Activated CD8-positive, alpha-beta memory T cell treated with anti-CD3 and anti-CD28 coated beads for 48 hours (primary cell): ENCODE measurements around the gene AFF1.

Experiments used
- DNase-seq, 3 experiments: peaks; one replicate each; pipeline ENCODE4 v3.0.0-alpha.2; 2020; ENCODE audit warnings: low read depth in 2 of 3, low spot score in 2 of 3

The AFF1 gene

DNA sequence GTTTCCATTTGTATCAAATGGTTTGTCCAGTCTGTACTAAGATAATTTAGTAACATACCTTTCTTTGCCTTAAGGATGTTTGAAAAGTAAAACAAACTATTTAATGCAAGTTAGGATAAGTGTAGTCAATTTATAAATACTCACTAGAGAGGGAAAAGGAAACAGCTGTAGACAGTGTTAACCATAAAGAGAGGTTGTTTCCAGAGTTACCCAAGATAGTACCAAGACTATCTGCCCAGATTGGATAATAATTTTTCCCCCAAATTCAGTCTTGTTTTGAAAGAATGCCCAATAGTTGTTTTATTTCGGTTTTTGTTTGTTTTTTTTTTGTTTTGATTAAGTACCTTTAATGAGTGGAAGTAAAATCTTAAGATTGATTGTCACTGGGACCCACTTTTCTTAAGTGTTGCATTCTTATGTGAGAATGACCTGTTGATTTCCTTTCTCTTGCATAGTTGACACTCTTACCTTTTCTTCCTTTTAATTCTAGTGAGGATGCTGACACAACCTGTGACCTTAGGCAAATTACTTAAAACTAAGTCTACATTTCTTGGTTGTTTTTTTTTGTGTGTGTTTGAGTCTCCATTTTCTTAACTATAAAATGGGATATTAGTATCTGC, 12.8 kb downstream of the AFF1 start:
- DNase-seq = no peak

DNA sequence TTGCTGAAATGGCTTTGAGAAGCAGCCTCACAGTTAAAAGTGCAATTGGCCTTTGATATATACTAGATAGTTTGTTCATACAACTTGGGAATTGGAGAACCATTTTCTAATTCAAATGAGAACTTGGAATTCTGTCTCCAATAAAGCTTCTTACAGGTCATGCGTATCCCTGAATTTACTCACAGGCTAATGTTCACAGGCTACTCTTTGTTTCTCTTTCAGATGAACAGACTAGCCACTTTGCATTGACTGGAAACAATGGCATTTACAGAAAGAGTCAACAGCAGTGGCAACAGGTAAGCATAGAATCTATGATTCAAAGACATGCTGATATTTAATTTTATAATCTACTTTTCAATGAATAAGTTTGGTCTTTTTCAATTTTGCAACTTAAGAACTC, 13.5 kb downstream of the AFF1 start:
- no peak for DNase-seq

DNA sequence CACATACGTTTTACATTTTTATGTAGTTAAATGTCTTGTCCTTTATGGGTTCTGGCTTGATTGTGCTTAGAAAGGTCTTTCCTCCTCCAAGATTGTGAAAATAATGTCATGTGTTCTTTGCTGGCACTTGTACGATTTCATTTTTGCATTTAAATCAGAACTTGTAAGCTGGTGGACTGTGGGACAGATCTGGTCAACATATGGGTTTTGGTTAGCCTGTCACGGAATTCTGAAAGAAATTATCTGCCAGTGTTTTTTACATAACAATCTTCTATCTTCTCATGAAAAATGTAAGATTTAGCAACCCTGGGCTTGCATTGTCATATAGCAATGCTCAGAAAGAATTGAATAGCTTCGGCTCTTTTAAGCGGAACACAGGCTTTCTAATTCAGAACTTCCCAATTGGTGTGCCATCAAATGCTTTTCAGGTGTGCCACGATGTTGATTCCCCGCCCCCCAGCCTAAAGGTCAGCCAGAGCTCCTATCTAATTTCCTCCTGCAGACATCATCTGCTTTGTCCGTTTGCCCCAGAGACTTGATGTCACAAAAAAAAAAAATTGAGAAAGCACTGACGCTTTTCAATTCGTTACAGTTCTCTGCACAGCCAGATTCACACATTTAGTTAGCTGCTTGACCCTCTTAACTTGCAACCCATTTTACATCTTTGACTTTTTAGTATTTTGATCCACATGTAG, 16.2 kb downstream of the AFF1 start:
- DNase-seq = no peak

DNA sequence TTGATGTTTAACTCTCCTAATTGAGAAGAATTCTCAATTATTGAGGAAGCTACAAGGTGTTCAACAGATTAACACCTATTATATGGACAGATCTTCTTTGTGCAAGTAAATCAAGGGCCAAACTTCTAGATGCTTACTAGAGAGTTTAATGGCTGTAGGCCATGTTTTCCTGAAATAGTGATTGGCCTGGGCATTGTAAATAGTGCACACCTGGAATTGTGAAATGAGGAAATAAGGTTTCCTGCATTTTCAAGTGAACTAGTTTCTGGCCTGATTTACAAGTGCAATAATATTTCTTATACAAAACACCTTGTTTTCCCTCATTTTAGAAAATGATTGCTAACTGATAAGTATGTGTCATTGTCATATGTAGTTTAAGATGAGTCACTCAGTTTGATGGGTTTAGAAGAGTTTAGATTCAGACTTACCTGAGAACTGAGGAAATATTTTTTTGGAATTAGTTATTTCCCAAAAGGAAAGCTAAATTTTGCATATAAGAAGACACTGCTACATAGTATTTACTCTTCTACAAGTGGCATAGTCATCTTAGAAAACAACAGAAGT, 21.2 kb downstream of the AFF1 start:
- DNase-seq = no peak

DNA sequence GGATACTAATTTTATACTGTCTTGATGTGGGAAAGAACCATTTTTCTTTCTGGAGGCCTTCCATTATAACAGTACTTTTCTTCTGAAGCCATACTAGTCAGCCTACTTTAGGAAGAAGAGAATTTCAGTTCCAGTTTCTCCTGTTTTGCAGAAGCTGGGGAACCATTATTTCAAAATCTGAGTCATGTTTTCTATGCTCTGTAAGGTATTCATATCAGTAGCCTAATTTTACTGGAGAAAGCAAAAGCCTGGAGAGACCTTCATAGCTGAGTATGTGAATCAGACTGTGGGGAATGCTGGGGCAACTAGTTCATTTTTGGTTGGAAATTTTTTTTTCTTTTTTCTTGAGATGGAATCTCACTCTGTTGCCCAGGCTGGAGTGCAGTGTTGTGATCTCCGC, 22.4 kb downstream of the AFF1 start:
- no peak for DNase-seq

DNA sequence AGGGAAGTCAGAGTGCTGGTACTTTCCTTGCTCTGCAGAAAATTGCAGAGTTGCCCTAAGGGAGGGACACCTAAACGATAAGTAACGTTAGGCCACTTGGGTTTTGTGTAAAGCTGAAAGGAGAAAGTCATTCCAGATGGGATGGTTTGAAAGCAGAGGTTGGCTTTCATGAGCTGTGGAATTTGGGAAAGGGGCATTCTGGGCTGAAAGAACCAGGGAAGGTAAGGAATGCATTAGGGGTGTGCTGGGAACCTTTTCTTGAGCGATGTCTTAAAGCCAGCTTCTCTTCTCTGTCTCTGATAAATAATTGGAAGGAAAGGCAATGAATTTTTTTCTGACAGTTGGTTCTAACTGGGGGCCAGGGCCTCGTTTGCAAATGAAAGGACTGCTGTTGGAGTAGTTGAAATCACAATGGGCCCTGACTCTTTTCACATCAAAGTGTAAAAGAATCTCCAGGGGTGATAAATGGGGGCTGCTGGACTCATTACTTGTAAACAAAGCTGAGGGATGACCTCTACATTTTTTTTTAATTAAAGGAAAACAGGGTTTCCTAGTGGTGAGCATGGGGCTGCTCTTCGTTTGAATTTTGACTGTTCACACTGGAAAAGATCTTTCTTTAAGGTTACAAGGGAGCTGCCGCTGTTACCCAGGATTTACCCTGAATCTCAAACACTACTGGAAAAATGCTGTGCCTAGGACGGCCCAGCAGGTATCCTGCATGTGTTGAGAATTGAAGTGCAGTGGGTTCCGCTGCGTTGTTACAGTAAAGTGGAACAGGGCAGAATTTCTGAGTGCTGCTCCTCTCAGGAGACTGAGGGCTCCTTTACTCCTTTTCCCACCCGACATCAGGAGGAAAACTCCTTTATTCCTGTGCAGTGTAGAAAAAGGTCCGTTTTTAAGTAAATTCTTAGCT, 25.0 kb downstream of the AFF1 start:
- no peak for DNase-seq

DNA sequence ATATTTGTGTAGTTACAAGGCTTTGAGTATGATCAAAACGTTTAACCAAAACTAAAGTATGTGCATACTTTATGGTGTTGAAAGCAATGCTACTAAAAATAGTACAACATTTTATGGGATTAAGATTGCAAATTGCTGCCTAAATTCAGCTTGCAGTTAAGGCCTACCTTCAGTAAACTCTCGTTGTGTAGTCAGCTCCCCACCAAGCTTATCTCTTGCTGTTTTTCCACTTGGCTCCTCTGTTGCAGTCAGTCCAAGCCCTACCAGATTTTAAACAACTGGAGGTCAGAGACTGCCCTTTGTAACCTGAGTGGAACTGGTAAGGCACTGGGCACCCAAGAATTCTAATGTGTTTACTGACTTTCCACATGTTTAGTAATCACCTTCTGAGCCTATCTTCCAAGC, 25.7 kb downstream of the AFF1 start:
- no peak for DNase-seq

DNA sequence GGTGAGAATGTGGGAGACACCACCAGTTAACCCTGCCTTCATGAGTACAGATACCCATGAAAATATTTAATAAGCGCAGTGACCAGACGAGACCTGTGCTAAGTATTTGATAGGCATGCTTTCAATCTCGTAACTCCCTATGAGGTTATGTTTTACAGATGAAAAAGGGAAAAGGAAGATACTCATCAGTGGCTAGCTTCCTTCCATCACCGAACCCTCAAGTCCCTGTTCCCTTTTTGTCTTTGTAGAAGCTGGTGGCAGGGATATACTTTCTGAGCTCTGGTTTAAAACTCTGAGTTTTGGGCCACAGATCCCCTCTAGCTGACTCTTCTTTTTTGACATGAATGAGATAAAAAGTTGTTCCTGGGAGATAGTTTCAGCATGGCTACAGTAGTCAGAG, 26.3 kb downstream of the AFF1 start:
- DNase-seq = no peak

DNA sequence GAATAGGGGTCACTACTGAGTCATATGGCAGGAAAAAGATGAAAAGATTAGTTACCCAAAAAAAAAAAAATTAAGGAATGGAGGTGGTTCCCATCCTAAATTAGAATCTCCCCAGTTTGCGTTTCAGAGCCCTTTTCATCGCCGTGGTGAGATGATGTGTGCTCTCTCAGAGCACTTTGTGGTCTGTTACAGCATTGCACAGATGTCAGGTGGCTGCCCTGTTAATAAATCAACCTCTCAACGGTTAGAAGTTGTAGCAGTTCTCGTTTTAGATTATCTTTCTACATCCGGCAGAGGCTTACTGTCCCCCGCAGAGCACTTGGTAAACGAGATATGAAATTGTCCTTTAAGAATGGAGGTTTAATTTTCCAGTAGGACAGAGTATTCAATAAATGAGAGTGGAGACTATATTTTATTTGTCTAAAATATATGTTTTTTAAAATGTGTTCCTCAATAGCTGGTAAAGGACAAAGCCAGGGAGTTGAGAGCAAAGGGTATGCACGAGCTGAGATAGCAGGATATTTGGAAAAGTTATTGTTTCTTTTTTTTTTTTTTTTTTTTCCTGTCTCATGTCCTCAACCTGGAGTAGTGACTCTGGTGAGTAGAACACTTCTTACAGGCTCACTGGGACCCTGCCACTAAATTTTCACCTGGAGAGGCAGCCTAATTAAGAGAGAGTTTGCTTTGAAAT, 26.9 kb downstream of the AFF1 start:
- no peak for DNase-seq

DNA sequence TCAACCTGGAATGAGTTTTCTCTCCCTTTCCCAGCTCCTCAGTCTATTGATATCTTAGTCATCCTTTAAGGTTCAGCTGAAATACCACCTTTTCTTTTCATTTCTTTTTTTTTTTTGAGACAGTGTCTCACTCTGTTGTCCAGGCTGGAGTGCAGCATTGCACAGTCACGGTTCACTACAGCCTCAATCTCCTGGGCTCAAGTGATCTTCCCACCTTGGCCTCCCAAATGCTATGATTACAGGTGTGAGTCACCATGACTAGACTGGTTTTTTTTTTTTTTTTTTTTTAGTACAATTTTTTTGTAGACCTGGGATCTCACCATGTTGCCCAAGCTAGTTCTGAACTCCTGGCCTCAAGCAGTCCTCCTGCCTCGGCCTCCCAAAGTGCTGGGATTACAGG, 28.9 kb downstream of the AFF1 start:
- DNase-seq = no peak

DNA sequence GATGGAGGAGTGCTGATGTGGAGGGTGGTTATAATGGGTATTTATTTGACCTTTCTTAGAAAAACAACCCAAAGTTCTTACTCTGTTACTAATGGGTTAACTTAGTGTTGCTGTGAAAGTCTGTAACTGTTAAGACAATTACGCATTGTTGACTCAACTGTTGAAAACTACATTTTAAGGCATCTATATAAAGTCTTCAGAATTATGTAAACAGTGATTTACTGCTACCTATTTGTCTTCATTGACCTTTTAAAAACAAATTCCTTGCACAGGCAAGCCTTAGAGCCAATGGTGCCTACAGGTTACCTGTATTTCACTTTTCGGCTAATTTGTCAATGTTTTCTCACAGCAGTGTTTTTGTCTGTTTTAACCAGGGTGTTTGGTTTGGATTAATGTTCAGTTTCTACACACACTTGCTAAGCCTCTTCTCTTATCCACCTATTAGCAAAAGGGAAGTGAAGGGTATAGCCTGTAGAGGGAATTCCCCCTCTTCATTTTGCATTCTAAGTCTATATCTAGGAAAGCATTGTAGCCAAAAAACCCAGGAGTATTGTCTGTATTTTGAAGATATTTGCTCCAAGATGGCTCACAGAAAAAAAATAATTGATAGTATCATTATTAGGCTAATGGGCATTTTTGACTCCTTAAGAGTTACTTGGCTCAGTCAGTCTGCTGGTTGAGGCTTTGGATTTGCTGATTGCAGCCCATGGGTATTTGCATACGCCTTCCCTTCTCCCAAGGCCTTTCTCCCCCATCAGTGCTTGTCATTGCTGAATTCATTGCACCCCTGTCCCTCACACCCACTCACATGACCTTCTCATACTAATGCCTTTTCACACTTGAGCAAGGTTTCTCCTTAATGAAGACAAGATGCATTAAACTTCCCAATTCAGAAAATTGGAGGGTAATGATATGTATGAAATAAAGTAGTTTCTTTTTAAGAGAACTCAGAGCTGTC, 30.5 kb downstream of the AFF1 start:
- no peak for DNase-seq

DNA sequence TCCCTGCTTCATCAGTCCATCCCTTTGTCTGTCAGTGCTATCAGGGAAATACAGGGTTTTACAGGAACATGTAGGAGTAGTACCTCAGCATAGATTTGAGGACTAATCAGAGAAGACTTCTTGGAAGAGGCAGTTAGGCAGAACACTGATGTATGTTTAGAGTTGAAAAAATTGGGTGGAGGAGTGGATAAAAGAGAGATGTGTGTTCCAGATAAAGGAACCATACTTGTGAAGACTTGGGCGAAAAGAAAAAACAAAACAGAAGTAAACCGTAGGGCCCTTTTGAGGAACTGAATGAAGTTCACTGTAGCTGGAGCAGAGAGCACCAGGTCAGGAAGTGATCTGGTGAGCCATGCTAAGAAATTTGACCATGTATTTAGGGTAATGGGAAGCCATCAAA, 32.3 kb downstream of the AFF1 start:
- DNase-seq = no peak

DNA sequence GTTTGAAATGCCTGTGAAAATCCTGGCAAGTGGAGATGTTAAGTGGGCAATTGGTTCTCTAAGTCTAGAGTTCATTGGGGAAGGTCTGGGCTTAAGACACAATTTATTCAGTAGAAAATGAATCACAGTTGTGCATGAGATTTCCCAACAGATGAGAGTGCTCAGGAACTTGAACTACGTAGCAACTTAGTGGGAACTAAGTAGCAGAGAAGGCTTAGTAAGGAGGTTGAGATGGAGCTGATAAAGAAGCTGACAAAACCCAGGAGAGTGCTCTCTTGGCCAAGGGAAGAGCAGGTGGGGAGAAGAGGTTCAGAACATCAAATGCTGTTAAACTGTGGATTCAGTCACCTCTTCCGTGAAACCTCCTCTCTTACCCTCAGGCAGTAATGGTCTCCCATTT, 33.0 kb downstream of the AFF1 start:
- DNase-seq = no peak

DNA sequence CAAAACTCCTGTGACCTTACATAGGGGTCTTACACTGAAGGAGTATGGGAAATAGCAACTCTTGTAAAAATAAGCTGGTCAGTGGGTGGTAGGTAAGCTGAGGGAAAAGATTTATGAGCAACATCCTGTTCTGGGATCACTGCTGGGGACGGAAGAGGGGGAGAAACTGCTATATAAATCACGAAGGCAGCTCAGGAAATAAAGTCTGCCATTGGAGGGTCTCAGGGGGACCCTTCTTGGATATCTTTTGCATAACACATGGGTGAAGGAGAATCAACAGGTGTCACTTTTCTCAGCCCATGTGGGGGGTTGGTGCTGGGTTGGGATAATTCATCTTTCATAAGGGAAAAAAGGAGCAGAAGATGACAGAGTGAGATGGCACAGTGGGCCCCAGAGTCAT, 33.7 kb downstream of the AFF1 start:
- no peak for DNase-seq

DNA sequence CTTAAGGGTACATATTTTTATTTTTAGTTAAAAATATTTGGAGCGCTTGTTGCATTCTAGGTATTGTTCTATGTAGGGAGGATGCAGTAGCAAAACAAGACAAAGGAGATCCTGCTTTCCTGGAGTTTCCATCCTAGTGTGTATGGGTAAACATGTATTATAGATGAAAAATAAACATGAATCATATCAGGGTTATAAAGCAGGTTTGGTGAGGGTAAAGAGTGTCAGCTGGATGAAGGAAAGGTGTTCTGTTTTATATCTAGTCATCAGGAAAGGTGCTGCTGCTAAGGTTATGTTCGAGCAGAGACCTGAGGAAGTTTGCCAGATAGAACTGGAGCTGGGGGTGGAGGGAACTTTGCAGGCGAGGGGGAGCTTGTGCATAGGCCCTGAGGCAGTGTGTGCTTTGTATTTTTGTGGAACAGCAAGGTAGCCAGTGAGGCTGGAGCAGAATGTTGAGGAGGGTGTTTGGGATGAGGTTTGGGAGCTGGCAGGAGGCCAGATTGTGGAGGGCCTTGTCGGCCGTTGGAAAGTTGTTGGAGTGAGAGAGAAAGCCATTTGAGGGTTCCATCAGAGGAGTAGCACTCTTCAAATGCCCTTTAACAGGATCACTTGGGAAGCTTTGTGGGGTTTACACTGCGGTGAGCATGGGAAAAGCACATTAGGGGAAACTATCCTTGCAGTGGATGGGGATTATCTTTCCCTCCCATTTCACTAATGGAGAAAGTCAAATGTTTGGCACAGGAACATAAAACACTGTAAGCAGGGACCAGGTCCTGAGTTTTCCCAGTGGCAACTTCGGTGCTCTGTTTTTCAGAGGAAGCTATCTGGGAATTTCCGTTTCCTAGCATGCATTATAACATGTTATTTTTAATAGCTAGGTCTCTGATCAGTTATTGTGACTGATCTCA, 35.9 kb downstream of the AFF1 start:
- DNase-seq = no peak

DNA sequence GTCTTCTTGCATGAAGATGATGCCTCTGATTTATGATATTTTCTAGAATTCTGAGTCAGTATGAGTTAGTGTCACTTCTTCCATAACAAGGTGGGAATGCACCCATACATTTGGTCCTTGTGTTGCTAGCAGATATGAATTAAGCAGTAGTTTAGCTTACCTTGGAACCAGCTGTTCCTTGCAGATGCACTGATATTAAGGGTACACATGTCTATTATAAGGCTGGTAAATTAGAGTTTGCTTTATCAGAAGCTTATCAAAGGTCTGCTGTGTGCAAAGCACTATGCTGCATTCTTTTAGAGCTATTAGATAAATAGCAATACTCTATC, 36.5 kb downstream of the AFF1 start:
- DNase-seq = no peak

DNA sequence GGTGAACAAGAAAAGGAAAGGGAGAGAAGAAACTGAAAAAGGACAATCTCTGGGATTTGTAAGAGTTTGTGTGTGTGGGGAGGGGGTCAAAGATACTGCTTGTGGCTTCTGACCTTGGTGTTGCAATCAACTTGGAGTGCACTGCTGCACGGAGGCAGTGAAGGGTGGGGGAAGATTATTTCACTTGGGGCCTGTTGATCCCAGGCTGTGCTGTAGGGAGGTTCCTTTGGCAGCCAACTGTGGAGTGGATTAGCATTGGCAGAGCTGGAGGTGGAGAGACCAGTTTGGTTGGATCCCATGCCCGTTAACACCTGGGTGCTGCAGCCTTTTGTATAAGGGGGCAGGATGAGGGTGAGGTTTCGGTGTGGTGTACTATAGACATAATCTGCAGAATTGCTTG, 38.2 kb downstream of the AFF1 start:
- no peak for DNase-seq

DNA sequence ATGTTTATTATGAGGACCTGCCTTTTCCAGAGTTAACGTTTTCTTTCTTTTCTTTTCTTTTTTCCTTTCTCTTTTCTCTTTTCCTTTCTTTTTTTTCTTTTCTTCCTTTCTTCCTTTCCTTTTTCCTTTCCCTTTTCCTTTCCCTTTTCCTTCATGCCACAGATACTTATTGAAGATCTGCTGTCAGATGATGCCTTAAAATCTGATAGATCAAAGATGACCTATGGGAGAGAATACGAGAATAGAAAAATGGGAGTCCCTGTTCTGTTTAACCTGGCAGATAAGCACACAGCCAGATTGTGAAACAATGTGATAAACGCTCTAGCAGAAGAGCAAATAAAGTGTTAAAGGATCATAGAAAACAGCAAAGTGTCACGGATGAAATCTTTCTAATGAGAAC, 38.9 kb downstream of the AFF1 start:
- no peak for DNase-seq

DNA sequence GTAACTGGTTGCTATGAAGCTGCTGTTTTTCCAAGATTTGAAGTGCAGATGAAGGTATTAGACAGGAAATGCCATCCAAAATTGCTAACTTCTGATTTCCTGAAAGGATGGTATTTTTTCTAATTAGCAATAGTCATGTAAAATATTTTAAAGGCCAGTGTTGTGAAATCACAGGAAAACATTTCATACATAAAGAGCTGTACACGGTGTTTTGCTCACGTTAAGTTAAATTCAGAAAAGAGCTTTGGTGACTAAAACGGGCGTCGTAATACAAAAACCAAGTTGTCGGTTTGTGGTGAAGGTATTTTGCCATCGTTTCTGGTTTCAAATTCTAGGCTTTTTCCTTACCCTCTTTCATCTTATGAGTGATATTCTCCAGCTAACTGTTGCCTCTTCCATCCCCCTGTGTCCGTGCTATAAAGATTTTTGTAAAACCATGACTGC, 39.8 kb downstream of the AFF1 start:
- no peak for DNase-seq
